Measurements from ENCODE around the gene ADAMTS12.

ADAMTS12 gene

GRCh38 chr5:33748754-33749153 lies 143.0 kb downstream of the ADAMTS12 start:
- no peaks in the 10 kb centered on the region for H3K9me3 Mint-ChIP-seq (ENCODE audit: low read depth)
- H3K4me3 Mint-ChIP-seq = no peak overlapping the region
- no peaks in the 10 kb centered on the region for H3K27me3 Mint-ChIP-seq
- H3K4me1 Mint-ChIP-seq (ENCODE audit: low read depth) = no peaks in the 10 kb centered on the region
- H3K27ac Mint-ChIP-seq = no peak overlapping the region
- no peaks in the 10 kb centered on the region for H3K36me3 Mint-ChIP-seq

- H3K36me3 Mint-ChIP-seq = no peaks in the 10 kb centered on the region
- H3K9me3 Mint-ChIP-seq (ENCODE audit: low read depth) = no peaks in the 10 kb centered on the region
- H3K4me3 Mint-ChIP-seq = no peak overlapping the region
- no peaks in the 10 kb centered on the region for H3K4me1 Mint-ChIP-seq (ENCODE audit: low read depth)
- H3K27ac Mint-ChIP-seq = no peak overlapping the region
- no peaks in the 10 kb centered on the region for H3K27me3 Mint-ChIP-seq
Observed at GRCh38 chr5:33745101-33745770, 146.6 kb downstream of the ADAMTS12 start.

GRCh38 chr5:33743099-33743498 lies 148.7 kb downstream of the ADAMTS12 start:
- Mint-ChIP-seq H3K4me3 (no peak overlapping the region), H3K4me1 (ENCODE audit: low read depth) (no peaks in the 10 kb centered on the region), H3K9me3 (ENCODE audit: low read depth) (no peaks in the 10 kb centered on the region), H3K27ac (no peak overlapping the region), H3K27me3 (no peaks in the 10 kb centered on the region), H3K36me3 (no peaks in the 10 kb centered on the region)

GRCh38 chr5:33742181-33742580 lies 149.6 kb downstream of the ADAMTS12 start:
- no peak overlapping the region for H3K27ac Mint-ChIP-seq
- no peaks in the 10 kb centered on the region for H3K36me3 Mint-ChIP-seq
- no peaks in the 10 kb centered on the region for H3K27me3 Mint-ChIP-seq
- H3K4me1 Mint-ChIP-seq (ENCODE audit: low read depth) = no peaks in the 10 kb centered on the region
- H3K9me3 Mint-ChIP-seq (ENCODE audit: low read depth) = no peaks in the 10 kb centered on the region
- no peak overlapping the region for H3K4me3 Mint-ChIP-seq

GRCh38 chr5:33738967-33739366 lies 152.8 kb downstream of the ADAMTS12 start:
- no peaks in the 10 kb centered on the region for H3K27me3 Mint-ChIP-seq
- no peak overlapping the region for H3K27ac Mint-ChIP-seq
- no peak overlapping the region for H3K4me3 Mint-ChIP-seq
- no peaks in the 10 kb centered on the region for H3K4me1 Mint-ChIP-seq (ENCODE audit: low read depth)
- no peaks in the 10 kb centered on the region for H3K9me3 Mint-ChIP-seq (ENCODE audit: low read depth)
- no peaks in the 10 kb centered on the region for H3K36me3 Mint-ChIP-seq

- Mint-ChIP-seq H3K27me3 (no peaks in the 10 kb centered on the region), H3K36me3 (no peaks in the 10 kb centered on the region), H3K27ac (no peak overlapping the region), H3K9me3 (ENCODE audit: low read depth) (no peaks in the 10 kb centered on the region), H3K4me3 (no peak overlapping the region), H3K4me1 (ENCODE audit: low read depth) (no peaks in the 10 kb centered on the region)
Observed at GRCh38 chr5:33738097-33738496, 153.7 kb downstream of the ADAMTS12 start.

GRCh38 chr5:33737697-33738096 lies 154.1 kb downstream of the ADAMTS12 start:
- Mint-ChIP-seq H3K36me3 (no peaks in the 10 kb centered on the region), H3K9me3 (ENCODE audit: low read depth) (no peaks in the 10 kb centered on the region), H3K27me3 (no peaks in the 10 kb centered on the region), H3K27ac (no peak overlapping the region), H3K4me1 (ENCODE audit: low read depth) (no peaks in the 10 kb centered on the region), H3K4me3 (no peak overlapping the region)

GRCh38 chr5:33737284-33737683 lies 154.5 kb downstream of the ADAMTS12 start:
- Mint-ChIP-seq H3K9me3 (ENCODE audit: low read depth) (no peaks in the 10 kb centered on the region), H3K4me3 (no peak overlapping the region), H3K27me3 (no peaks in the 10 kb centered on the region), H3K4me1 (ENCODE audit: low read depth) (no peaks in the 10 kb centered on the region), H3K36me3 (no peaks in the 10 kb centered on the region), H3K27ac (no peak overlapping the region)

GRCh38 chr5:33736510-33736909 lies 155.3 kb downstream of the ADAMTS12 start:
- Mint-ChIP-seq H3K27me3 (peaks cover 3% of the 10 kb centered on the region), H3K4me1 (ENCODE audit: low read depth) (no peaks in the 10 kb centered on the region), H3K36me3 (no peaks in the 10 kb centered on the region), H3K4me3 (no peak overlapping the region), H3K9me3 (ENCODE audit: low read depth) (no peaks in the 10 kb centered on the region), H3K27ac (no peak overlapping the region)

GRCh38 chr5:33735072-33735471 lies 156.7 kb downstream of the ADAMTS12 start:
- Mint-ChIP-seq H3K27me3 (peaks cover 6% of the 10 kb centered on the region), H3K9me3 (ENCODE audit: low read depth) (no peaks in the 10 kb centered on the region), H3K36me3 (no peaks in the 10 kb centered on the region), H3K27ac (no peak overlapping the region), H3K4me1 (ENCODE audit: low read depth) (no peaks in the 10 kb centered on the region), H3K4me3 (no peak overlapping the region)

GRCh38 chr5:33734537-33734936 lies 157.3 kb downstream of the ADAMTS12 start:
- Mint-ChIP-seq H3K36me3 (no peaks in the 10 kb centered on the region), H3K4me3 (no peak overlapping the region), H3K4me1 (ENCODE audit: low read depth) (no peaks in the 10 kb centered on the region), H3K9me3 (ENCODE audit: low read depth) (no peaks in the 10 kb centered on the region), H3K27me3 (peaks cover 6% of the 10 kb centered on the region), H3K27ac (no peak overlapping the region)

- Mint-ChIP-seq H3K27ac (no peak overlapping the region), H3K36me3 (no peaks in the 10 kb centered on the region), H3K9me3 (ENCODE audit: low read depth) (no peaks in the 10 kb centered on the region), H3K4me1 (ENCODE audit: low read depth) (no peaks in the 10 kb centered on the region), H3K27me3 (peaks cover 6% of the 10 kb centered on the region), H3K4me3 (no peak overlapping the region)
Observed at GRCh38 chr5:33733225-33733624, 158.6 kb downstream of the ADAMTS12 start.

- no peaks in the 10 kb centered on the region for H3K9me3 Mint-ChIP-seq (ENCODE audit: low read depth)
- H3K27ac Mint-ChIP-seq = no peak overlapping the region
- no peaks in the 10 kb centered on the region for H3K36me3 Mint-ChIP-seq
- no peak overlapping the region for H3K4me3 Mint-ChIP-seq
- no peaks in the 10 kb centered on the region for H3K4me1 Mint-ChIP-seq (ENCODE audit: low read depth)
- peaks cover 4% of the 10 kb centered on the region for H3K27me3 Mint-ChIP-seq
Observed at GRCh38 chr5:33726422-33727165, 165.2 kb downstream of the ADAMTS12 start.

GRCh38 chr5:33725806-33726205 lies 166.0 kb downstream of the ADAMTS12 start:
- no peaks in the 10 kb centered on the region for H3K4me1 Mint-ChIP-seq (ENCODE audit: low read depth)
- no peaks in the 10 kb centered on the region for H3K9me3 Mint-ChIP-seq (ENCODE audit: low read depth)
- no peaks in the 10 kb centered on the region for H3K36me3 Mint-ChIP-seq
- H3K27me3 Mint-ChIP-seq = peaks cover 3% of the 10 kb centered on the region
- no peak overlapping the region for H3K4me3 Mint-ChIP-seq
- no peak overlapping the region for H3K27ac Mint-ChIP-seq

- no peak overlapping the region for H3K4me3 Mint-ChIP-seq
Observed at GRCh38 chr5:33721491-33722200, 170.1 kb downstream of the ADAMTS12 start.

More at GRCh38 chr5:33721491-33722200, 170.1 kb downstream of the ADAMTS12 start:
- H3K27me3 Mint-ChIP-seq = no peaks in the 10 kb centered on the region
- no peaks in the 10 kb centered on the region for H3K4me1 Mint-ChIP-seq (ENCODE audit: low read depth)
- no peaks in the 10 kb centered on the region for H3K36me3 Mint-ChIP-seq
- H3K27ac Mint-ChIP-seq = no peak overlapping the region
- no peaks in the 10 kb centered on the region for H3K9me3 Mint-ChIP-seq (ENCODE audit: low read depth)

All from activated naive CD8-positive, alpha-beta T cell (primary cell).